IMR-90 (cell line): ENCODE results near the gene ZXDC. TPM values are rescaled to one million over a fixed set of nuclear protein-coding genes. Genes with fewer than 3 reads are reported as not detected.

ENCODE experiments used
- ATAC-seq: fragments of 200-7000 bp; cut with Tn5 transposase; 2 replicates; pipeline ENCODE4 v1.9.1; 2020; ENCODE audit warnings: low read depth, mild to moderate bottlenecking, moderate library complexity
- BruUV-seq: library from RNA; stranded (reverse); fragments of 400-500 nt; replicated peaks from 2 replicates; lab custom pipeline; 2021; lab: Mats Ljungman, UMichigan
- CTCF ChIA-PET: fragments of 300-600 bp; formaldehyde crosslinking; extraction: SDS; loops from one replicate; lab custom pipeline; 2021; ENCODE audit warnings: antibody characterized with exemption; lab: Yijun Ruan, JAX
- POLR2A ChIA-PET: fragments of 300-600 bp; sonication (Branson Sonifier 250); formaldehyde crosslinking; loops from one replicate; lab custom pipeline; 2022; ENCODE audit warnings: antibody characterized with exemption; ENCODE audit not compliant: unreplicated experiment; lab: Charles Lee
- DNase-seq: peaks from one replicate; pipeline ENCODE4 v3.0.0; 2013
- H2AFZ ChIP-seq: replicated peaks from 2 replicates; pipeline ENCODE3; 2013; ENCODE audit warnings: low read length, mild to moderate bottlenecking; ENCODE audit not compliant: poor library complexity
- H2AK5ac ChIP-seq: 2 replicates; pipeline ENCODE4 v1.6.1; 2013; ENCODE audit warnings: low read depth, low read length, inconsistent platforms
- H2AK9ac ChIP-seq: replicated peaks from 2 replicates; pipeline ENCODE3; 2013; ENCODE audit warnings: mild to moderate bottlenecking, low read depth, low read length, moderate library complexity; ENCODE audit not compliant: poor library complexity
- H2BK120ac ChIP-seq: 2 replicates; pipeline ENCODE4 v1.6.1; 2013; ENCODE audit warnings: low read depth, low read length, inconsistent platforms
- H2BK15ac ChIP-seq: 3 replicates; pipeline ENCODE4 v1.6.1; 2013; ENCODE audit warnings: low read depth, low read length, inconsistent platforms
- H2BK20ac ChIP-seq: 2 replicates; pipeline ENCODE4 v1.6.1; 2013; ENCODE audit warnings: low read depth, mild to moderate bottlenecking, inconsistent platforms, low read length, moderate library complexity
- H2BK5ac ChIP-seq: 2 replicates; pipeline ENCODE4 v1.6.1; 2013; ENCODE audit warnings: mild to moderate bottlenecking, low read depth, low read length, inconsistent platforms; ENCODE audit not compliant: poor library complexity, severe bottlenecking
- H3K14ac ChIP-seq: replicated peaks from 2 replicates; pipeline ENCODE4 v1.6.1; 2013; ENCODE audit warnings: low read depth, low read length, inconsistent platforms
- H3K18ac ChIP-seq: 2 replicates; pipeline ENCODE4 v1.6.1; 2013; ENCODE audit warnings: low read depth, low read length, control low read depth
- H3K23ac ChIP-seq: 2 replicates; pipeline ENCODE4 v1.6.1; 2013; ENCODE audit warnings: low read depth, low read length, inconsistent platforms
- H3K27ac ChIP-seq: 2 replicates; pipeline ENCODE4 v1.5.1; 2013; ENCODE audit warnings: mild to moderate bottlenecking, control low read depth, low read length; ENCODE audit not compliant: insufficient read depth
- H3K27me3 ChIP-seq: 2 replicates; pipeline ENCODE4 v1.6.1; 2013; ENCODE audit warnings: low read length; ENCODE audit not compliant: control insufficient read depth, insufficient read depth
- H3K36me3 ChIP-seq: 2 replicates; pipeline ENCODE4 v1.6.1; 2013; ENCODE audit warnings: low read length, mixed read lengths; ENCODE audit not compliant: control insufficient read depth, insufficient read depth
- H3K4ac ChIP-seq: 2 replicates; pipeline ENCODE4 v1.6.1; 2013; ENCODE audit warnings: low read depth, low read length, inconsistent platforms
- H3K4me1 ChIP-seq: 2 replicates; pipeline ENCODE4 v1.6.1; 2013; ENCODE audit warnings: low read length, mixed read lengths; ENCODE audit not compliant: control insufficient read depth, insufficient read depth
- H3K4me2 ChIP-seq: 2 replicates; pipeline ENCODE4 v1.6.1; 2013; ENCODE audit warnings: low read depth, mild to moderate bottlenecking, control low read depth, low read length, moderate library complexity
- H3K4me3 ChIP-seq: 2 replicates; pipeline ENCODE4 v1.5.1; 2013; ENCODE audit warnings: low read depth, mild to moderate bottlenecking, control low read depth, low read length, moderate library complexity; ENCODE audit not compliant: insufficient read depth
- H3K56ac ChIP-seq: 2 replicates; pipeline ENCODE4 v1.6.1; 2013; ENCODE audit warnings: low read length, inconsistent platforms; ENCODE audit not compliant: insufficient read depth; ENCODE audit errors: extremely low read depth
- H3K79me1 ChIP-seq, 2 experiments: 2 replicates each; pipeline ENCODE4 v1.6.1; 2013; ENCODE audit warnings: low read length in 2 of 2, inconsistent platforms in 1 of 2, low read depth in 1 of 2
- H3K9ac ChIP-seq: 2 replicates; pipeline ENCODE4 v1.6.1; 2013; ENCODE audit warnings: low read depth, low read length, control low read depth
- H3K9me1 ChIP-seq: 2 replicates; pipeline ENCODE4 v1.6.1; 2013; ENCODE audit warnings: low read length, inconsistent platforms; ENCODE audit not compliant: insufficient read depth
- H3K9me3 ChIP-seq: 2 replicates; pipeline ENCODE4 v1.6.1; 2013; ENCODE audit warnings: low read length; ENCODE audit not compliant: control insufficient read depth, insufficient read depth
- H4K20me1 ChIP-seq: 2 replicates; pipeline ENCODE4 v1.6.1; 2013; ENCODE audit warnings: low read length, inconsistent platforms; ENCODE audit not compliant: insufficient read depth
- H4K5ac ChIP-seq: 2 replicates; pipeline ENCODE4 v1.6.1; 2013; ENCODE audit warnings: mild to moderate bottlenecking, low read depth, low read length, control low read depth
- H4K8ac ChIP-seq, 2 experiments: 2 replicates each; pipeline ENCODE4 v1.6.1; 2013; ENCODE audit warnings: low read depth in 2 of 2, low read length in 2 of 2, control low read depth in 1 of 2, inconsistent platforms in 1 of 2
- H4K91ac ChIP-seq: 2 replicates; pipeline ENCODE4 v1.6.1; 2013; ENCODE audit warnings: low read depth, low read length, inconsistent platforms; ENCODE audit not compliant: insufficient read depth
- BHLHE40 ChIP-seq: fragments of 150-350 bp; IDR thresholded peaks from 2 replicates; pipeline ENCODE4 v1.6.1; 2016; ENCODE audit warnings: mild to moderate bottlenecking, low read depth, low read length
- CHD1 ChIP-seq: IDR thresholded peaks from 2 replicates; pipeline ENCODE4 v1.6.1; 2012; ENCODE audit warnings: low read depth, low read length, improper control_type of control experiment
- ELK1 ChIP-seq: fragments of 150-350 bp; IDR thresholded peaks from 2 replicates; pipeline ENCODE4 v1.6.1; 2016; ENCODE audit warnings: low read depth, mild to moderate bottlenecking, low read length, moderate library complexity, borderline replicate concordance
- FOS ChIP-seq: fragments of 150-350 bp; IDR thresholded peaks from 2 replicates; pipeline ENCODE4 v1.6.1; 2016; ENCODE audit warnings: low read depth, low read length
- MAFK ChIP-seq: IDR thresholded peaks from 2 replicates; pipeline ENCODE4 v1.6.1; 2012; ENCODE audit warnings: low read depth, low read length, improper control_type of control experiment
- MAZ ChIP-seq: IDR thresholded peaks from 2 replicates; pipeline ENCODE4 v1.6.1; 2012; ENCODE audit warnings: low read depth, mild to moderate bottlenecking, low read length, improper control_type of control experiment, moderate library complexity, borderline replicate concordance
- MXI1 ChIP-seq: IDR thresholded peaks from 2 replicates; pipeline ENCODE4 v1.6.1; 2012; ENCODE audit warnings: low read depth, mild to moderate bottlenecking, low read length, moderate library complexity, borderline replicate concordance
- NFE2L2 ChIP-seq: fragments of 150-350 bp; IDR thresholded peaks from 2 replicates; pipeline ENCODE4 v1.6.1; 2016; ENCODE audit warnings: low read depth, mild to moderate bottlenecking, low read length
- POLR2A ChIP-seq: IDR thresholded peaks from 2 replicates; pipeline ENCODE4 v1.6.1; 2012; ENCODE audit warnings: mild to moderate bottlenecking, low read depth, low read length
- RAD21 ChIP-seq: IDR thresholded peaks from 2 replicates; pipeline ENCODE4 v1.6.1; 2012; ENCODE audit warnings: low read length, improper control_type of control experiment
- RCOR1 ChIP-seq: IDR thresholded peaks from 2 replicates; pipeline ENCODE4 v1.6.1; 2012; ENCODE audit warnings: mild to moderate bottlenecking, low read length, improper control_type of control experiment; ENCODE audit not compliant: insufficient replicate concordance
- SMC3 ChIP-seq: fragments of 150-350 bp; IDR thresholded peaks from 2 replicates; pipeline ENCODE4 v1.6.1; 2016; ENCODE audit warnings: low read depth, mild to moderate bottlenecking, antibody characterized with exemption, low read length, moderate library complexity
- WGBS, 2 experiments: methylation state at CpG; one replicate each; pipeline versions ENCODE4 v1.1.5 to v1.1.7; 2013; ENCODE audit warnings: missing lambda C conversion rate in 2 of 2; ENCODE audit not compliant: insufficient read length in 1 of 2; ENCODE audit errors: extremely low coverage in 2 of 2; 5-methylcytosine and 5-hydroxymethylcytosine counted together
- dilution Hi-C: fragments of 300-500 bp; cut with HindIII; formaldehyde crosslinking; loops from one replicate; pipeline ENCODE4 v1.14.3; 2018; ENCODE audit warnings: low sequenced_read_pairs; ENCODE audit not compliant: unreplicated experiment
- in situ Hi-C: fragments of 300-500 bp; cut with MboI; formaldehyde crosslinking; loops from 3 replicates; pipeline ENCODE4 v1.14.3; 2019; ENCODE audit warnings: low sequenced_read_pairs, inconsistent platforms, mixed read lengths
- intact Hi-C: fragments of 100-400 bp; cut with micrococcal nuclease; formaldehyde crosslinking; loops from 2 replicates; pipeline ENCODE4 v1.10.0; 2022
- polyA plus RNA-seq, 3 experiments: library from polyadenylated mRNA; depleted of rRNA; stranded (reverse); fragments of >200 nt; gene quantifications; 2 replicates each; pipeline ENCODE4 v1.2.3, GENCODE V29; 2012; ENCODE audit warnings: low replicate concordance in 1 of 3
- total RNA-seq: library from RNA; depleted of rRNA; stranded (reverse); fragments of >200 nt; gene quantifications from 2 replicates; pipeline ENCODE4 v1.2.3, GENCODE V29; 2012
- TF ChIP-seq, protein P1 (sequence below): conservative IDR thresholded peaks from 2 replicates; pipeline ENCODE4 v1.5.1; 2012; ENCODE audit warnings: mild to moderate bottlenecking, low read depth, low read length, improper control_type of control experiment

Gene ZXDC
- total and polyA plus RNA-seq, 2 of the 4 experiments (the other 2 are of a cell fraction) = 11.5 to 14.3 TPM

DNA sequence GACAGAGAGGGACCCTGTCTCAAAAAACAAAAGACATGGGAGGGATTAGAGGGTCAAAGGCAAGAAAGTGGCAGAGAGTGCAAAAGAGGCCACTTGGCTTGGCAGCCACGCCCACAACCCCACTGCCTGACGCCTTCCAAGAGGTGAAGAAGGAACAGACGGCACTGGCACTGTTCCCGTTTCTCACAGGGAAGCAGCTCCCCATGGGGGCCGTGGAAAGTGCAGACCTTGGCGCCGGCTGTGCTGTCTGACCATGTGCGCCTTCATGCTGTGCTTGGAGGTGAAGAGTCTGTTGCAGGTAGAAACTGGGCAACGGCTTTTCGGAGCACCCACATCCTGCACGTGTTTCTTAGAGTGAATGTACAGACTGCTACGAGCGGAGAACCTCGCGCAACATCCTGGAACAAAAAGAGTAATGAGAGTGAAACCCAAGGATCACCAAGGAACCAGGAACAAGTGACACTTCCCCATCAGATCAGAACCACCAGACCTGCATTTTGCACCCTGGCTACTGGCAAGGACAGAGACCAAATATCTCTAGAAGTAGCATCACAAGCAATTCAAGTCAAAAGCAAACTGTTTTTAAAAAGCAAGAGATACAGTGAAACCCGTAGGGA, 9.7 kb downstream of the ZXDC start:
- no peak overlapping the region for H2BK20ac ChIP-seq
- ChIA-PET POLR2A (no interaction called here), CTCF (interaction anchor here (0.7 kb wide), 1 partner anchor 236 kb away, joined by 3 read pairs; no protein-coding TSS in a partner anchor)
- no peak overlapping the region for H3K27ac ChIP-seq
- peaks cover 86% of the 10 kb centered on the region for H3K36me3 ChIP-seq
- no peak overlapping the region for H2BK5ac ChIP-seq
- in situ Hi-C loops (no loop called here), dilution Hi-C loops (no loop called here), intact Hi-C loops (no loop called here)
- H4K91ac ChIP-seq = no peak overlapping the region
- no peak overlapping the region for H2AK9ac ChIP-seq
- TF ChIP-seq MXI1 = no peak
- no peak for TF ChIP-seq BHLHE40
- TF ChIP-seq CHD1 = no peak
- TF ChIP-seq MAFK = no peak
- TF ChIP-seq ELK1 = no peak
- TF ChIP-seq NFE2L2 = no peak
- TF ChIP-seq FOS = no peak
- TF ChIP-seq POLR2A = no peak
- TF ChIP-seq RCOR1 = no peak
- TF ChIP-seq MAZ = no peak
- TF ChIP-seq, protein P1, sequence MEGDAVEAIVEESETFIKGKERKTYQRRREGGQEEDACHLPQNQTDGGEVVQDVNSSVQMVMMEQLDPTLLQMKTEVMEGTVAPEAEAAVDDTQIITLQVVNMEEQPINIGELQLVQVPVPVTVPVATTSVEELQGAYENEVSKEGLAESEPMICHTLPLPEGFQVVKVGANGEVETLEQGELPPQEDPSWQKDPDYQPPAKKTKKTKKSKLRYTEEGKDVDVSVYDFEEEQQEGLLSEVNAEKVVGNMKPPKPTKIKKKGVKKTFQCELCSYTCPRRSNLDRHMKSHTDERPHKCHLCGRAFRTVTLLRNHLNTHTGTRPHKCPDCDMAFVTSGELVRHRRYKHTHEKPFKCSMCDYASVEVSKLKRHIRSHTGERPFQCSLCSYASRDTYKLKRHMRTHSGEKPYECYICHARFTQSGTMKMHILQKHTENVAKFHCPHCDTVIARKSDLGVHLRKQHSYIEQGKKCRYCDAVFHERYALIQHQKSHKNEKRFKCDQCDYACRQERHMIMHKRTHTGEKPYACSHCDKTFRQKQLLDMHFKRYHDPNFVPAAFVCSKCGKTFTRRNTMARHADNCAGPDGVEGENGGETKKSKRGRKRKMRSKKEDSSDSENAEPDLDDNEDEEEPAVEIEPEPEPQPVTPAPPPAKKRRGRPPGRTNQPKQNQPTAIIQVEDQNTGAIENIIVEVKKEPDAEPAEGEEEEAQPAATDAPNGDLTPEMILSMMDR = no peak
- TF ChIP-seq RAD21 = no peak
- TF ChIP-seq SMC3 = no peak
- no peaks in the 10 kb centered on the region for H3K27me3 ChIP-seq
- 74% methylated on average over 10 of the region's 16 CpGs; no CpG with 5 or more reads in 1 of the 2 experiments for WGBS, 2 experiments
- H3K23ac ChIP-seq = no peak overlapping the region
- H3K14ac ChIP-seq = no peak overlapping the region
- no peak overlapping the region for H2AFZ ChIP-seq
- no peaks in the 10 kb centered on the region; the same call in 1 of the 2 replicates for H3K9me1 ChIP-seq
- no peaks in the 10 kb centered on the region; the same call in 1 of the 2 replicates for H3K4me1 ChIP-seq
- no peak overlapping the region for H4K8ac ChIP-seq
- H4K20me1 ChIP-seq = peaks cover 28% of the 10 kb centered on the region
- no peak overlapping the region for H3K4me2 ChIP-seq
- no peak overlapping the region for H3K4me3 ChIP-seq
- H3K4ac ChIP-seq = no peak overlapping the region
- H2AK5ac ChIP-seq = no peak overlapping the region
- no peak overlapping the region for H2BK15ac ChIP-seq
- BruUV-seq = no TSS peak
- H3K79me1 ChIP-seq = peaks cover 38 to 58% of the 10 kb centered on the region in 2 experiments
- no peak overlapping the region for H3K18ac ChIP-seq
- H4K5ac ChIP-seq = no peak overlapping the region
- DNase-seq (no peak), ATAC-seq (no peak)
- H3K9me3 ChIP-seq = no peaks in the 10 kb centered on the region
- no peak overlapping the region for H3K9ac ChIP-seq
- no peak overlapping the region for H3K56ac ChIP-seq
- H2BK120ac ChIP-seq = no peak overlapping the region
